HEK293T (cell line): ENCODE measurements around the gene SNX21.

Source experiments
- ARNT ChIP-seq: fragments of 450-650 bp; IDR thresholded peaks from 2 replicates; pipeline ENCODE4 v1.6.1; 2017; ENCODE audit warnings: mild to moderate bottlenecking
- BHLHE40 ChIP-seq: fragments of 450-650 bp; IDR thresholded peaks from 2 replicates; pipeline ENCODE4 v1.6.1; 2016; ENCODE audit warnings: mild to moderate bottlenecking, moderate library complexity, borderline replicate concordance
- CTBP1 ChIP-seq: fragments of 450-650 bp; IDR thresholded peaks from 2 replicates; pipeline ENCODE4 v1.6.1; 2016; ENCODE audit warnings: borderline replicate concordance
- ELF4 ChIP-seq: fragments of 450-650 bp; IDR thresholded peaks from 2 replicates; pipeline ENCODE4 v1.6.1; 2017; ENCODE audit warnings: antibody characterized with exemption
- FOXA1 ChIP-seq: fragments of 450-650 bp; IDR thresholded peaks from 2 replicates; pipeline ENCODE4 v1.6.1; 2016; ENCODE audit warnings: mild to moderate bottlenecking
- FOXK2 ChIP-seq: fragments of 450-650 bp; IDR thresholded peaks from 2 replicates; pipeline ENCODE4 v1.6.1; 2016; ENCODE audit warnings: mild to moderate bottlenecking
- FOXM1 ChIP-seq: fragments of 450-650 bp; IDR thresholded peaks from 2 replicates; pipeline ENCODE4 v1.6.1; 2017; ENCODE audit warnings: mild to moderate bottlenecking, borderline replicate concordance
- LEF1 ChIP-seq: fragments of 450-650 bp; IDR thresholded peaks from 2 replicates; pipeline ENCODE4 v1.6.1; 2017; ENCODE audit warnings: mild to moderate bottlenecking, borderline replicate concordance
- NFRKB ChIP-seq: fragments of 450-650 bp; IDR thresholded peaks from 2 replicates; pipeline ENCODE4 v1.6.1; 2016; ENCODE audit warnings: mild to moderate bottlenecking, moderate library complexity
- PKNOX1 ChIP-seq: fragments of 450-650 bp; IDR thresholded peaks from 2 replicates; pipeline ENCODE4 v1.6.1; 2016
- SP1 ChIP-seq: fragments of 450-650 bp; IDR thresholded peaks from 2 replicates; pipeline ENCODE4 v1.6.1; 2017
- SUZ12 ChIP-seq: fragments of 450-650 bp; IDR thresholded peaks from 2 replicates; pipeline ENCODE4 v1.6.1; 2016; ENCODE audit warnings: mild to moderate bottlenecking
- TARDBP ChIP-seq: fragments of 450-650 bp; IDR thresholded peaks from 2 replicates; pipeline ENCODE4 v1.6.1; 2016
- ZNF384 ChIP-seq: fragments of 450-650 bp; IDR thresholded peaks from 2 replicates; pipeline ENCODE4 v1.6.1; 2016

GRCh38 chr20:45860560-45861220, 27.1 kb downstream of the SNX21 start:
- TF ChIP-seq CTBP1 (no peak), SUZ12 (no peak), BHLHE40 (no peak), ZNF384 (no peak), TARDBP (no peak), ARNT (no peak), SP1 (no peak), FOXM1 (no peak), ELF4 (no peak), FOXA1 (no peak), FOXK2 (no peak), LEF1 (no peak), PKNOX1 (peak; percentile 53; the same call in 1 of the 2 replicates), NFRKB (no peak)
